DMS53 treated with DMSO at 0.1 percent for 48 hours (cell line): ENCODE data around the gene ARFGEF2.
"Not testable (repeated sequence)": the region's sequence is repeated elsewhere in the genome, so short reads cannot be mapped to it uniquely, and the experiment has no call there.

ENCODE experiments used
- DNase-seq: peaks from one replicate; lab custom pipeline; 2025; ENCODE audit not compliant: unreplicated experiment; lab: John Stamatoyannopoulos, UW

Gene ARFGEF2

GRCh38 chr20:48949304-48950170, 28.0 kb downstream of the ARFGEF2 start:
- DNase-seq = no peak

DNA sequence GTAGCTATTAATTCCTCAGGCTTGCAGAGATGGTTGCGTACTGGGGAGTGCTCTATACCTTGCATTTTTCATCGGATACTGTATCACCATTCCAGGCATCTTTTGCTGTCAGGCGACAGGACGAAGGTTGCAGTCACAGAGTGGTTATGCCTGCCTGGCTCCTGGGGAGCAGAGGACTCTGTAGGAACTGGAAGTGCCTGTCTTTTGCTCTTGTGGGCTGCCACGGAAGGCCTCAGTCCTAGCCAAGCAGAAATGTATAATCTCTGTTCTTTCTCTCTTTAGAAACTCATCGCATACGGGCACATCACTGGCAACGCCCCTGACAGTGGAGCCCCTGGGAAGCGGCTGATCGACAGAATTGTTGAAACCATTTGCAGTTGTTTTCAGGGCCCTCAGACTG, 29.5 kb downstream of the ARFGEF2 start:
- DNase-seq = no peak

DNA sequence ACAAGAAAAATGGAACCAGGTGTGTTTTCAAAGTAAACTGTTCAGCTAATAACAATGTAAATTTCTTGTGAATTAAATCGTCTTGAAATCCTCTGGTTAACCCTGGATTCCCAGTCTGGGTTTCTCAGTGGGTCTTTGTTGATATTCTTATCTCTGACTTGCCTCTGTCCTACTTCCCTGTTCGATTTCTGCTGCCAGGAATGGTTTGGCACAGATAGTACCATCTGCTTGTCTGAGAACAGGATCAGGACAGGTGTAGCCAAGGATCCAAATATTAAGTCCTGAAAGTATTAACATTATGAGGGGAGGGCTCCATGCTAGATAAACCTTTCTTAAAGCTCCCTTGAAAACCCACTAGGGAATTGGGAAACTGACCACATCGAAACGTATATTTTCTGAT, 30.1 kb downstream of the ARFGEF2 start:
- DNase-seq = no peak

DNA sequence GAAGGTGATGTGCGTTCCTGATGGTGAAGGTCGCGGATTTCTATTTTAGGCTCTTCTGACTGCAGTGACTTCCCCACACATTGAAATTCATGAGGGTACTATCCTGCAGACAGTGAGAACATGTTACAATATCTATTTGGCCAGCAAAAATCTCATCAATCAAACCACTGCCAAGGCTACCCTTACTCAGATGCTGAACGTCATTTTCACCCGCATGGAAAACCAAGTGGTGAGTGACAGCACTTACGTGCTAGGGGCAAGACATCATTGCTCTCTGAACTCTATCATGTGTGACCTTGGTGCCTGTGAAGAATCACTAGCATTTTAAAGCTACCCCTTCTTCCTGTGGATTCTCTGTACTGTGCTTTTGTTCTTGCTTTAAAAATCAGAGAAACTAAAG, 31.1 kb downstream of the ARFGEF2 start:
- DNase-seq = no peak

DNA sequence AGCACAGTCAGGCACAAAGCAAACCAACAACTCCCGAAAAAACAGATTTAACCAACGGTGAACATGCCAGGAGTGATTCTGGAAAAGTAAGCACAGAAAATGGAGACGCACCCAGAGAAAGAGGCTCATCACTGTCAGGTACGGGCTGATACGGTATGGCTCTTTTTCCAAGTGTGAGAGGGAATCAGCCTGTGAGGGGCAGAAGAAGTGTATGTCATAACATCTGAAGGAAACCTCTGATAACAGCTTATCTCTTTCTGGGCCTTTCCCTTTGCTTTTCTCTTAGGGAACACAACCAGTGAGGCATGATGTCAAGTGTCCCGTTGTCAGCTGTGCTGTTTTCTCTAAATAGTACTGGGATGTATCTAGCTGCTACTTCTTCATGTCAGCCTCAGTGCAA, 32.1 kb downstream of the ARFGEF2 start:
- DNase-seq = no peak

- no peak for DNase-seq
These were observed 34.5 kb downstream of the ARFGEF2 start for GRCh38 chr20:48956052-48956451.

DNA sequence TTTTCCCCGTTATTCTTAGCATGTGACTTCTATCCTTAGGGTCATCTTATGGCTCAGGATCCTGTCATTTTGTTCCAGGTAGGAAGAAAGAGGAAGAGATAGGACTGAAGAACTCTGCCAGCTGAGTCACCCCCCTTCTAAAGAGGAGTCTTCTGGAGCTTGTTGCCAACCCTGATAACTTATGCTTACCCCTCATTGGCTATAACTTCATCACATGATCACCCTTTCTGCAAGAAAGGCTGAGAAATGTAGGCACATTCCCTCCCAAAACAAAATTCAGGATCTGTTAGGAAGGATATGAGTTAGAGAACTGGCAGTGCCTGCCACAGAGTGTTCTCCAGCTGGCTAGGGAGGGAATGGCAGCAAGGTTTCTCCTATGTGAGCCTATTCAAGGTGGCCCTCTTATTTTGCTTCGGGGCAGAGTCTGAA, 35.6 kb downstream of the ARFGEF2 start:
- no peak for DNase-seq

GRCh38 chr20:48957533-48957932, 36.0 kb downstream of the ARFGEF2 start:
- no peak for DNase-seq

- no peak for DNase-seq
These were observed 37.2 kb downstream of the ARFGEF2 start for GRCh38 chr20:48958743-48959142.

DNA sequence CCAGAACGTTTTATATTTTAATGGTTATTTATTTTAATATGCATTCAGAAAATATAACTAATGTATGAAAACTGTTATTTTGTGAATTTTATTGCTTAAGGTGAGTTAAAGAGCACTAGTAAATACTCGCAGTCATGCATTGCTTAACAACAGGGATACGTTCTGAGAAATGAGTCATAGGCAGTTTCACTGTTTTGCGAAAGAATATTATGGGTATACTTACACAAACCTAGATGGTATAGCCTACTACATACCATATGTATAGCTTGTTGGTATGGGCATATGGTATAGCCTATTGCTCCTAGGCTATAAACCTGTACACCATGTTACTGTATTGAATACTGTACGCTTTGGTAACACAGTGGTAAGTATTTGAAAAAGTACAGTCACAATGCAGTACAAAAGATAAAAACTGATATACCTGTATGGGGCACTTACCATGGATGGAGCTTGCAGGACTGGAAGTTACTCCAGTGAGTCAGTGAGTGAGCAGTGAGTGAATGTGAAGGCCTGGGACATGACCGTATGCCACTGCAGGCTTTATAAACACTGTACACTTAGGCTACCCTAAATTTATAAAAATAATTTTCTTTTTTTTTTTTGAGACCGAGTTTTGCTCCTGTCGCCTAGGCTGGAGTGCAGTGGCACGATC, 38.5 kb downstream of the ARFGEF2 start:
- DNase-seq = no peak

GRCh38 chr20:48962421-48962820, 40.9 kb downstream of the ARFGEF2 start:
- no peak for DNase-seq

GRCh38 chr20:48962976-48963771, 41.7 kb downstream of the ARFGEF2 start:
- no peak for DNase-seq

- no peak for DNase-seq
These were observed 43.8 kb downstream of the ARFGEF2 start for GRCh38 chr20:48965189-48965910.

DNA sequence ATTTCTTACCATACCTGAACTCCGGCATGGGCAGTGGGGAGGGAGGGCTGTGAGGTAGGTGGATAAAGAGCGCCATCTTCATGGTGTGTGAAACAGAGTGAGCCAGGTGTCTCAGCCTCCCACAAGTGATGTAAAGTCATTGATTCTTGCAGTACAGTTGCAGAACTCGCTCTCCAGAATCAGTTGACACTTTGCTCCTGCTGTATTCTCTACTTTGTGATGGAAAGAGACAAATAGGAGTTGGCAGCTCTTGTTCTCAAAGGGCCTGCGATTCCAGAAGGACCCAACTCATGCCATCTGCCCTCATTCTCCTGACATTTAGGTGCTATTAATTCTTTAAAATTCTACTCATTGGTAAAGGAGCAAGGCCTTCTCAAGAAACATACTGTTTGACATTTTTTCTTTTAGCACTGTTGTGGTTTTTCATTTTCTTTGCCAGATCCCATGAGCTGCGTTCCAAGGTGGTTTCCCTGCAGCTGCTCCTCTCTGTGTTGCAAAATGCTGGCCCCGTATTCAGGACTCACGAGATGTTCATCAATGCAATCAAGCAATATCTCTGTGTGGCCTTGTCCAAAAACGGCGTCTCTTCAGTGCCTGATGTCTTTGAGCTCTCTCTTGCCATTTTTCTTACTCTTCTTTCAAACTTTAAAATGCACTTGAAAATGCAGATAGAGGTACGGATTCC, 49.3 kb downstream of the ARFGEF2 start:
- DNase-seq = no peak

DNA sequence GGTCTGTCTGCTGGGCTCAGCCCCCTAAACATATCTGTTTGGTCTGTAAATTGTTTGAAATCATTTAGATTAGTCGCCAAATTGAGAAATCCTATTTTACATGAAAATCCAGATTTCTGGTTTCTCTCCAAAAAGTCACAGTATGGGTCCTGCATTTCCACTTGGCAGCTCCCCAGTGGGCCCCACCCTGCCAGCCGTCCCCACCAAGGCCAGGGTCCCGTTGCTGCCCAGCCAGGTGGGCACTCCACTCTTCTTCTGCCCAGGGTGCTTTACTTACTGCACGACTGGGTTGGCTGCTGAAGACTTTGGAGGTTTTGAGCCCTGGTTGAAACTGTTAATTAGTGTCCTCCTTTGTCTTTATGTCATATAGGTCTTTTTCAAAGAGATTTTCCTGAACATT, 50.4 kb downstream of the ARFGEF2 start:
- DNase-seq = no peak

DNA sequence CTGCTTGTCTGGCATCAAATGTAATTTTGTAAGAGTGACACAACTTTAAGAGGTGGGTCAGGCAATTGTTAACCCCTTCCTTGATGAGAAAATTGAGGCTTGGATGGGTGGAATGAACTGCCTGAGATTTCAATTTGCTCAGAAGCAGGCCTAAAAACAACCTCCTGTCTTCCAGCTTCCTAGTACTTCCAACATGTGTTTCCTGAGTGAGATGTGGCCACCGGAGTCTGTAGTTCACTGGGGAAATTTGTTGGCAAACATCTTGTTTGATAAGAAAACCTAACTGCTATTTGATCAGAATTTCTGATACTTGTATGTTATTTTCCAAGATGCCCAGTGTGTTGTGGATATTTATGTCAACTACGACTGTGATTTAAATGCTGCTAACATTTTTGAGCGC, 51.3 kb downstream of the ARFGEF2 start:
- no peak for DNase-seq

GRCh38 chr20:48975955-48976354, 54.4 kb downstream of the ARFGEF2 start:
- DNase-seq = no peak

GRCh38 chr20:48979980-48980379, 58.5 kb downstream of the ARFGEF2 start:
- DNase-seq = not testable (repeated sequence)

- DNase-seq = no peak
These were observed 62.2 kb downstream of the ARFGEF2 start for GRCh38 chr20:48983423-48984400.
